Measurements from ENCODE around the gene PRDX2. TPM values are rescaled to one million over a fixed set of nuclear protein-coding genes. Genes with fewer than 3 reads are reported as not detected.

PRDX2 gene
- total RNA-seq, 1 donor from 2014 or later: 672 TPM

- peaks cover 4% of the 10 kb centered on the region for H3K36me3 Mint-ChIP-seq (ENCODE audit: low read depth)
- TF ChIP-seq, protein P1, sequence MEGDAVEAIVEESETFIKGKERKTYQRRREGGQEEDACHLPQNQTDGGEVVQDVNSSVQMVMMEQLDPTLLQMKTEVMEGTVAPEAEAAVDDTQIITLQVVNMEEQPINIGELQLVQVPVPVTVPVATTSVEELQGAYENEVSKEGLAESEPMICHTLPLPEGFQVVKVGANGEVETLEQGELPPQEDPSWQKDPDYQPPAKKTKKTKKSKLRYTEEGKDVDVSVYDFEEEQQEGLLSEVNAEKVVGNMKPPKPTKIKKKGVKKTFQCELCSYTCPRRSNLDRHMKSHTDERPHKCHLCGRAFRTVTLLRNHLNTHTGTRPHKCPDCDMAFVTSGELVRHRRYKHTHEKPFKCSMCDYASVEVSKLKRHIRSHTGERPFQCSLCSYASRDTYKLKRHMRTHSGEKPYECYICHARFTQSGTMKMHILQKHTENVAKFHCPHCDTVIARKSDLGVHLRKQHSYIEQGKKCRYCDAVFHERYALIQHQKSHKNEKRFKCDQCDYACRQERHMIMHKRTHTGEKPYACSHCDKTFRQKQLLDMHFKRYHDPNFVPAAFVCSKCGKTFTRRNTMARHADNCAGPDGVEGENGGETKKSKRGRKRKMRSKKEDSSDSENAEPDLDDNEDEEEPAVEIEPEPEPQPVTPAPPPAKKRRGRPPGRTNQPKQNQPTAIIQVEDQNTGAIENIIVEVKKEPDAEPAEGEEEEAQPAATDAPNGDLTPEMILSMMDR (conservative IDR thresholded peaks at IDR 0.05): no peak
- peaks cover 17% of the 10 kb centered on the region for H3K4me1 Mint-ChIP-seq
- peaks cover 7% of the 10 kb centered on the region for H3K27me3 Mint-ChIP-seq (ENCODE audit: low read depth)
- H3K4me3 Mint-ChIP-seq: no peak overlapping the region
- no peak for DNase-seq (ENCODE audit: low read depth, low spot score)
- H3K27ac Mint-ChIP-seq (ENCODE audit: unreplicated experiment): peak overlapping the region; percentile 47
- peaks cover 4% of the 10 kb centered on the region for H3K9me3 Mint-ChIP-seq
Measured at GRCh38 chr19:12759686-12760085, 41.9 kb downstream of the PRDX2 start.

DNA sequence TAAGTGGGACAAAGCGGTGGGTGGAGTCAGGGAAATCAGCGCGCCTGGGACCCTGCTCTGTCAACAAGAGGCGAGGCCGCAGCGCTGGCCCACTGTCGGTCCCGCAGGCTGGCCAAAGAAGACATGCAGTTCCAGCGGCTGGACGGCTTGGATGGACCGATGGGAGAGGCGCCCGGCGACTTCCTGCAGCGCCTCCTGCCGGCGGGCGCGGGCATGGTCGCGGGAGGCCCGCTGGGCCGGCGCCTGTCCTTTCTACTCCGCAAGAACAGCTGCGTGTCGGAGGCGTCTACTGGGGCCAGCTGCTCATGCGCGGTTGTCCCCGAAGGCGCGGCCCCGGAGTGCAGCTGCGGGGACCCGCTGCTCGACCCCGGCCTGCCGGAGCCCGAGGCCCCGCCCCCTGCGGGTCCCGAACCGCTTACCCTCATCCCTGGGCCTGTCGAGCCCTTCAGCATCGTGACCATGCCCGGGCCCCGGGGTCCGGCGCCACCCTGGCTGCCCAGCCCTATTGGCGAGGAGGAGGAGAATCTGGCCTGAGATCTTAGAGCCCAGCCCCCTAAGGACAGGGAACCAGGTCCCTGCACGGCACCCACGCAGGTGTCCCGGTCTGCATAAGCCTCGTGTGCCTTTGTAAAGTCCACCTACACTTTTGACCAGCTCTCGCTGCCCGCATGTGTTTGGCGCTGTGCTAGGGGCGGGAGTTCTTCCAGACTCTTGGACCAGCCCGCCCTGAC, 43.9 kb downstream of the PRDX2 start:
- peaks cover 17% of the 10 kb centered on the region for H3K4me1 Mint-ChIP-seq
- peak overlapping the region; percentile 75 for H3K27ac Mint-ChIP-seq (ENCODE audit: unreplicated experiment)
- peaks cover 4% of the 10 kb centered on the region for H3K36me3 Mint-ChIP-seq (ENCODE audit: low read depth)
- peak overlapping the region; percentile 67 for H3K4me3 Mint-ChIP-seq
- TF ChIP-seq, protein P1 (conservative IDR thresholded peaks at IDR 0.05): peak; percentile 97
- peaks cover 19% of the 10 kb centered on the region for H3K27me3 Mint-ChIP-seq (ENCODE audit: low read depth)
- H3K9me3 Mint-ChIP-seq: peaks cover 4% of the 10 kb centered on the region
- DNase-seq (ENCODE audit: low read depth, low spot score): peak; percentile 87

DNA sequence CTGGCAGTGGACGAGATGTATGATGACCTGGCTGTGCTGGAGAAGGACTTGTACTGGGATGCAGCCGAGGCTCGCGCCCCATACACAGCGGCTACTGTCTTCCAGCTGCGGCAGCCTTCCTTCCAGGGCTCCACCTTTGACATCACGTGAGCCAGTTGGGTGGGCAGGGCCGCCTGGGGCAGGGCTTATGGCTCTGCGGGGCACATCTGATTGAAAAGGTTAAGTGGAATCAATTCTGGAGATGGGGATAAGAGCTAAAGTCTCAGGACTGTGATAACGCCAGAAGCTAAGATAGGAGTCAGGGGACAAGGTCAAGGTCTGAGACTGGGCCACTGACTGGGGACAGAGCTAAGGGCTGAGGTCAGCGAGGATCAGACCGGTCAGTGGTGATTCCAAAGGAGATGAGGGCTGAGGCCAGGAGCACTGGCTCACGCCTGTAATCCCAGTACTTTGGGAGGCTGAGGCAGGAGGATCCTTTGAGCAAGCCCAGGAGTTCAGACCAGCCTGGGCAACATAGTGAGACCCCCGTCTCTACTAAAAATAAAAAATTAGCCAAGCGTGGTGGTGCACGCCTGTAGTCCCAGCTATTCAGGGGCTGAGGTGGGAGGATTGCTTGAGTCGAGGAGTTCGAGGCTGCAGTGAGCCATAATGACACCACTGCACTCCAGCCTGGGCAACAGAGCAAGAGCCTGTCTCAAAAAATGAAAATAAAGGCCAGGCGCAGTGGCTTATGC, 45.3 kb downstream of the PRDX2 start:
- Mint-ChIP-seq H3K4me3 (peak overlapping the region; percentile 24), H3K9me3 (peaks cover 4% of the 10 kb centered on the region), H3K4me1 (peaks cover 17% of the 10 kb centered on the region), H3K27ac (ENCODE audit: unreplicated experiment) (peak overlapping the region; percentile 57), H3K27me3 (ENCODE audit: low read depth) (peaks cover 31% of the 10 kb centered on the region), H3K36me3 (ENCODE audit: low read depth) (peaks cover 4% of the 10 kb centered on the region)
- TF ChIP-seq, protein P1 (conservative IDR thresholded peaks at IDR 0.05): no peak
- no peak for DNase-seq (ENCODE audit: low read depth, low spot score)

- H3K36me3 Mint-ChIP-seq (ENCODE audit: low read depth): no peaks in the 10 kb centered on the region
- no peak overlapping the region for H3K4me3 Mint-ChIP-seq
- no peak for DNase-seq (ENCODE audit: low read depth, low spot score)
- TF ChIP-seq, protein P1 (conservative IDR thresholded peaks at IDR 0.05): no peak
- H3K4me1 Mint-ChIP-seq: peaks cover 13% of the 10 kb centered on the region
- no peaks in the 10 kb centered on the region for H3K9me3 Mint-ChIP-seq
- H3K27me3 Mint-ChIP-seq (ENCODE audit: low read depth): peaks cover 46% of the 10 kb centered on the region
- no peak overlapping the region for H3K27ac Mint-ChIP-seq (ENCODE audit: unreplicated experiment)
Measured at GRCh38 chr19:12754465-12755196, 47.0 kb downstream of the PRDX2 start.

DNA sequence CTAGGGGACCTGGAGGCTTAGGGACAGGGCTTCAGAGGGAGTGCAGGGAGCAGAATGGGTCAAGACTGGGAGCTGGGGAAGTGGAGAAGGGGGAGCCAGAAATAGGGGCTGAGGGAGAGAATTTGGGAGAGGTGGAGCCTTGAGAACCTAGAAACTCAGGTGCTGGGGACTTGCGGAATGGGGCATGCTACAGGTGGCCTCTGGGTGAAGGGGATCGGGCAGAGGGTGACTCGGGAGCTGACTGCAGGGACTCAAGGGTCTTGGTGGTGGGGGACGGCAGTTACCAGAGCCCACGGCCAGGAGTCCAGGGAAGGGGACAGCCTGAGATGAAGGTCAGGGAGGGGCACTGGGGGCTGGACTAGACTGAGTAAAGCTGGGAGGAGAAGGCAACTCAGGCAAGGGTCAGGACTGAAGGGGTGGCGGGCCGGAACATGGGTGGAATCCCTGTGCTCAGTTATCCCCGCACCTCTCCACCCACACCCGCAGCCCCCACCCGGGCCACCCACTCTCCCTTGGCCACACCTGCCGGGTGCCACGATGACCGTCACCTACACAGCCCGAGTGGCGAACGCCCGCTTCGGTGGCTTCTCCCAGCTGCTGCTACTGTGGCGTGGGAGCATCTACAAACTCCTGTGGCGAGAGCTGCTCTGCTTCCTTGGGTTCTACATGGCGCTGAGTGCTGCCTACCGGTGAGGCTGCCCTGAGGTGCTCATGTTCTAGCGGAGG, 49.4 kb downstream of the PRDX2 start:
- no peak for DNase-seq (ENCODE audit: low read depth, low spot score)
- peaks cover 11% of the 10 kb centered on the region for H3K36me3 Mint-ChIP-seq (ENCODE audit: low read depth)
- peaks cover 55% of the 10 kb centered on the region for H3K27me3 Mint-ChIP-seq (ENCODE audit: low read depth)
- no peaks in the 10 kb centered on the region for H3K9me3 Mint-ChIP-seq
- no peak overlapping the region for H3K4me3 Mint-ChIP-seq
- H3K4me1 Mint-ChIP-seq: peaks cover under 1% of the 10 kb centered on the region
- no peak overlapping the region for H3K27ac Mint-ChIP-seq (ENCODE audit: unreplicated experiment)
- TF ChIP-seq, protein P1 (conservative IDR thresholded peaks at IDR 0.05): no peak
